SK-N-SH (cell line): ENCODE results near the gene PLD1.

Source experiments
- CHD2 ChIP-seq: fragments of 150-350 bp; IDR thresholded peaks from 2 replicates; pipeline ENCODE4 v1.6.1; 2018; ENCODE audit warnings: low read length; ENCODE audit not compliant: partially characterized antibody
- RAD21 ChIP-seq: IDR thresholded peaks from 2 replicates; pipeline ENCODE4 v1.6.1; 2012; ENCODE audit warnings: mild to moderate bottlenecking, low read length
- RCOR1 ChIP-seq: fragments of 150-350 bp; IDR thresholded peaks from 2 replicates; pipeline ENCODE4 v1.6.1; 2017; ENCODE audit warnings: antibody characterized with exemption, low read length
- RFX5 ChIP-seq: IDR thresholded peaks from 2 replicates; pipeline ENCODE4 v1.6.1; 2012; ENCODE audit warnings: mild to moderate bottlenecking, improper control_type of control experiment, low read length
- TAF1 ChIP-seq: IDR thresholded peaks from 2 replicates; pipeline ENCODE4 v1.6.1; 2012; ENCODE audit warnings: low read depth, mild to moderate bottlenecking, low read length, moderate library complexity, borderline replicate concordance
- TF ChIP-seq, protein P1 (sequence below): fragments of 200-600 bp; sonication (generic); IDR thresholded peaks from 2 replicates; pipeline ENCODE4 v1.6.1; 2017; ENCODE audit warnings: antibody characterized with exemption, mild to moderate bottlenecking, moderate library complexity
- TF ChIP-seq, protein P2 (sequence below): IDR thresholded peaks from 2 replicates; pipeline ENCODE4 v1.6.1; 2012; ENCODE audit warnings: mild to moderate bottlenecking, low read depth, low read length, moderate library complexity

DNA sequence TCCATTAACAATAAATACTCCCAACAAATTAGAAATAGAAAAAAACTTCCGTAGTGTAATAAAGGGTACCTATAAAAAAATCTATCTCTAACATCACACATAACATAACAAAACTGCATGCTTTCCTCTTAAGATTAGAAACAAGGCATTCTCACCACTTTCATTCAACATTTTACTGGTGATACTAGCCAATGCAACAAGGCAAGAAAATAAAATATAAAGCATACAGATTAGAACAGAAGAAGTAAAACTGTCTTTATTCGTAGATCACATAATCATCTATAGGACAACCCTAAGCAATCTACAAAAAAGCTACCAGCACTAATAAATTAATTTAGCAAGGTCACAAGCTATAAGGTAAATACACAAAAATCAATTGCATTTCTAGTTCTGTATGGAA, 107.1 kb downstream of the PLD1 start:
- TF ChIP-seq, protein P1, sequence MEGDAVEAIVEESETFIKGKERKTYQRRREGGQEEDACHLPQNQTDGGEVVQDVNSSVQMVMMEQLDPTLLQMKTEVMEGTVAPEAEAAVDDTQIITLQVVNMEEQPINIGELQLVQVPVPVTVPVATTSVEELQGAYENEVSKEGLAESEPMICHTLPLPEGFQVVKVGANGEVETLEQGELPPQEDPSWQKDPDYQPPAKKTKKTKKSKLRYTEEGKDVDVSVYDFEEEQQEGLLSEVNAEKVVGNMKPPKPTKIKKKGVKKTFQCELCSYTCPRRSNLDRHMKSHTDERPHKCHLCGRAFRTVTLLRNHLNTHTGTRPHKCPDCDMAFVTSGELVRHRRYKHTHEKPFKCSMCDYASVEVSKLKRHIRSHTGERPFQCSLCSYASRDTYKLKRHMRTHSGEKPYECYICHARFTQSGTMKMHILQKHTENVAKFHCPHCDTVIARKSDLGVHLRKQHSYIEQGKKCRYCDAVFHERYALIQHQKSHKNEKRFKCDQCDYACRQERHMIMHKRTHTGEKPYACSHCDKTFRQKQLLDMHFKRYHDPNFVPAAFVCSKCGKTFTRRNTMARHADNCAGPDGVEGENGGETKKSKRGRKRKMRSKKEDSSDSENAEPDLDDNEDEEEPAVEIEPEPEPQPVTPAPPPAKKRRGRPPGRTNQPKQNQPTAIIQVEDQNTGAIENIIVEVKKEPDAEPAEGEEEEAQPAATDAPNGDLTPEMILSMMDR: no peak
- TF ChIP-seq RCOR1 (no peak), RFX5 (no peak), CHD2 (no peak), RAD21 (no peak), TAF1 (no peak)
- TF ChIP-seq, protein P2, sequence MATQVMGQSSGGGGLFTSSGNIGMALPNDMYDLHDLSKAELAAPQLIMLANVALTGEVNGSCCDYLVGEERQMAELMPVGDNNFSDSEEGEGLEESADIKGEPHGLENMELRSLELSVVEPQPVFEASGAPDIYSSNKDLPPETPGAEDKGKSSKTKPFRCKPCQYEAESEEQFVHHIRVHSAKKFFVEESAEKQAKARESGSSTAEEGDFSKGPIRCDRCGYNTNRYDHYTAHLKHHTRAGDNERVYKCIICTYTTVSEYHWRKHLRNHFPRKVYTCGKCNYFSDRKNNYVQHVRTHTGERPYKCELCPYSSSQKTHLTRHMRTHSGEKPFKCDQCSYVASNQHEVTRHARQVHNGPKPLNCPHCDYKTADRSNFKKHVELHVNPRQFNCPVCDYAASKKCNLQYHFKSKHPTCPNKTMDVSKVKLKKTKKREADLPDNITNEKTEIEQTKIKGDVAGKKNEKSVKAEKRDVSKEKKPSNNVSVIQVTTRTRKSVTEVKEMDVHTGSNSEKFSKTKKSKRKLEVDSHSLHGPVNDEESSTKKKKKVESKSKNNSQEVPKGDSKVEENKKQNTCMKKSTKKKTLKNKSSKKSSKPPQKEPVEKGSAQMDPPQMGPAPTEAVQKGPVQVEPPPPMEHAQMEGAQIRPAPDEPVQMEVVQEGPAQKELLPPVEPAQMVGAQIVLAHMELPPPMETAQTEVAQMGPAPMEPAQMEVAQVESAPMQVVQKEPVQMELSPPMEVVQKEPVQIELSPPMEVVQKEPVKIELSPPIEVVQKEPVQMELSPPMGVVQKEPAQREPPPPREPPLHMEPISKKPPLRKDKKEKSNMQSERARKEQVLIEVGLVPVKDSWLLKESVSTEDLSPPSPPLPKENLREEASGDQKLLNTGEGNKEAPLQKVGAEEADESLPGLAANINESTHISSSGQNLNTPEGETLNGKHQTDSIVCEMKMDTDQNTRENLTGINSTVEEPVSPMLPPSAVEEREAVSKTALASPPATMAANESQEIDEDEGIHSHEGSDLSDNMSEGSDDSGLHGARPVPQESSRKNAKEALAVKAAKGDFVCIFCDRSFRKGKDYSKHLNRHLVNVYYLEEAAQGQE: no peak
